Measurements from ENCODE around the gene ST6GALNAC2. TPM values are rescaled to one million over a fixed set of nuclear protein-coding genes. Genes with fewer than 3 reads are reported as not detected.
A peak's percentile ranks its signal among the peaks of the same experiment; 100 is the strongest.

The ST6GALNAC2 gene
- total and polyA plus RNA-seq, 2 experiments from 2014 or later = 0.31 TPM; not detected in 1

DNA sequence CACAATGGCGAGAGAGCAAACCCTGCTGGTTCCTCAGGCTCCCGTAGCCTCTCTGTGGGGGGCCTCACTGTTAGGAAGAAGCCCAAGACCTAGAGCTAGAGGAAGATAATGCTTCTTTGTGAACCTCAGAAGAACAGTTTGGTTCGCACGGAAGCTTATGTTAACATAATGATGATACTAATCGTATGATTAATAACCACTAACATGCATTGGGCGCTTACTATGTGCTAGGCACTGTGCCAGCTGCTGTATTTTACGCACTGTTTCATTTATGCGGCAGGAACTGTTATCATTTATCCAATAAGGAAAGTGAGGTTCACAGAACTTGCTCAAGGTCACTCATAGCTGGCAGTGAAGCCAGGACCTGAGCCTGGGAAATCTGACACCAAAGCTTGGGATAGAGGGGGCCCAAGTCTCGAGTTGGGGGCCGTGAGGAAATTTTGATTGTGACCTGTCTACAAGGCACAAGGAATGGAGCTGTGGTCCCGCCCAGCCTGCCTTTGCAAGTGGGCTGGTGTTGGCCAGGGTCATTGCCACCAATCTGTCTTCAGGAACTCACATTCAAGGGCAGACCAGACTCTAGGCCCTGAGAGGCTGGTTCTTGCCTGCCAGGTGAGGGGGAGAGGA lies 39.0 kb downstream of the ST6GALNAC2 start (continued):
- TF ChIP-seq EZH2phosphoT487 (IDR thresholded peaks at IDR 0.05; ENCODE audit: unreplicated experiment) = no peak
- no peak for TF ChIP-seq NANOG (IDR thresholded peaks at IDR 0.05; ENCODE audit: borderline replicate concordance)
- TF ChIP-seq ZNF331 (CRISPR knock-in tag; IDR thresholded peaks at IDR 0.05; ENCODE audit: low read depth) = no peak
- no peak for TF ChIP-seq CREB1 (CRISPR knock-in tag; IDR thresholded peaks at IDR 0.05; ENCODE audit: low read depth)
- TF ChIP-seq POLR2AphosphoS5 (IDR thresholded peaks at IDR 0.05; ENCODE audit: low read depth) = no peak
- TF ChIP-seq, protein P1, sequence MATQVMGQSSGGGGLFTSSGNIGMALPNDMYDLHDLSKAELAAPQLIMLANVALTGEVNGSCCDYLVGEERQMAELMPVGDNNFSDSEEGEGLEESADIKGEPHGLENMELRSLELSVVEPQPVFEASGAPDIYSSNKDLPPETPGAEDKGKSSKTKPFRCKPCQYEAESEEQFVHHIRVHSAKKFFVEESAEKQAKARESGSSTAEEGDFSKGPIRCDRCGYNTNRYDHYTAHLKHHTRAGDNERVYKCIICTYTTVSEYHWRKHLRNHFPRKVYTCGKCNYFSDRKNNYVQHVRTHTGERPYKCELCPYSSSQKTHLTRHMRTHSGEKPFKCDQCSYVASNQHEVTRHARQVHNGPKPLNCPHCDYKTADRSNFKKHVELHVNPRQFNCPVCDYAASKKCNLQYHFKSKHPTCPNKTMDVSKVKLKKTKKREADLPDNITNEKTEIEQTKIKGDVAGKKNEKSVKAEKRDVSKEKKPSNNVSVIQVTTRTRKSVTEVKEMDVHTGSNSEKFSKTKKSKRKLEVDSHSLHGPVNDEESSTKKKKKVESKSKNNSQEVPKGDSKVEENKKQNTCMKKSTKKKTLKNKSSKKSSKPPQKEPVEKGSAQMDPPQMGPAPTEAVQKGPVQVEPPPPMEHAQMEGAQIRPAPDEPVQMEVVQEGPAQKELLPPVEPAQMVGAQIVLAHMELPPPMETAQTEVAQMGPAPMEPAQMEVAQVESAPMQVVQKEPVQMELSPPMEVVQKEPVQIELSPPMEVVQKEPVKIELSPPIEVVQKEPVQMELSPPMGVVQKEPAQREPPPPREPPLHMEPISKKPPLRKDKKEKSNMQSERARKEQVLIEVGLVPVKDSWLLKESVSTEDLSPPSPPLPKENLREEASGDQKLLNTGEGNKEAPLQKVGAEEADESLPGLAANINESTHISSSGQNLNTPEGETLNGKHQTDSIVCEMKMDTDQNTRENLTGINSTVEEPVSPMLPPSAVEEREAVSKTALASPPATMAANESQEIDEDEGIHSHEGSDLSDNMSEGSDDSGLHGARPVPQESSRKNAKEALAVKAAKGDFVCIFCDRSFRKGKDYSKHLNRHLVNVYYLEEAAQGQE (IDR thresholded peaks at IDR 0.05; ENCODE audit: unreplicated experiment) = no peak
- no peak for TF ChIP-seq ZNF114 (CRISPR knock-in tag; IDR thresholded peaks at IDR 0.05)
- no peak for TF ChIP-seq EZH2 (IDR thresholded peaks at IDR 0.05; ENCODE audit: low read depth, unreplicated experiment)

DNA sequence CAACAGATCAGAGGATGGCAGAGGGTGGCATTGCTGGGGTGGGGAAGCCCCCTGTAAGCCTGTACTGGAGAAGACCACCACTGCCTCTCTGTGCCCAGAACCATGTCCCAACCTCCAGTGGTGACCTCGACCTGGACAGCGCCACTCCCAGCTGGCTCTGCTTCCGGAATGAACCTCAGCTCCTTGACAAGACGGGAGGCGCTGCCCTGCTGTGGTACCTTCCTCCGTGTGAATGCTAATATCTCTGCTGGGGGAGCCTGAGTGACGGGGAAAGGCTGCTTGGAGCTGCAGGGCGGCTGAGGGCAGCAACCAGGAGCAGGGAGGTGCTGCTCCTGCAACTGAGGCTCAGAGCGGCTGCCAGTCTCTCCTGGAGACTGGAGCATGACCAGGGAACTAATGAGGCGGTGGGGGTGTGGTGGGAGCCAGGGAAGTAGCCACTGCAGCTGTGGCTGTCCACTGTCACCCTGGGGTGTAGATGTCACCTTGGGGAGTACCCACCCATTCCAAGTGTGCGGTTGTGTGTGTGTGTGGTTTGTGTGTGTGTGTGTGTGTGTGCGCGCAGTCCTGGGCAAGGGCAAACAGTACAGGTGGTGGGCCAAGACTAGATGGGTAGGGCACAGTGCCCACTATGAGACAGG lies 39.6 kb downstream of the ST6GALNAC2 start:
- no peak overlapping the region for H3K4me3 ChIP-seq
- Mint-ChIP-seq H3K9me3 (no peaks in the 10 kb centered on the region), H3K4me1 (peaks cover 30% of the 10 kb centered on the region), H3K27ac (no peak overlapping the region), H3K4me3 (no peak overlapping the region), H3K27me3 (ENCODE audit: insufficient read depth, low read depth, poor library complexity) (peaks cover 21% of the 10 kb centered on the region), H3K36me3 (ENCODE audit: low read depth) (no peaks in the 10 kb centered on the region)
- H3K9me2 ChIP-seq (ENCODE audit: insufficient read depth) = no peaks in the 10 kb centered on the region
- H2AFZ ChIP-seq = no peak overlapping the region
- no peak overlapping the region for H3K27ac ChIP-seq (ENCODE audit: low read depth)
- no peaks in the 10 kb centered on the region for H4K20me1 ChIP-seq (replicated peaks; ENCODE audit: insufficient read depth)
- DNase-seq (ENCODE audit: low spot score) = peak; percentile 4
- no peak for ATAC-seq
- H3F3A ChIP-seq (replicated peaks; ENCODE audit: low read depth) = no peaks in the 10 kb centered on the region; the same call in 1 of the 2 replicates
- no peaks in the 10 kb centered on the region for H3K36me3 ChIP-seq (ENCODE audit: insufficient read depth)
- H3K79me2 ChIP-seq (replicated peaks; ENCODE audit: insufficient read depth) = no peaks in the 10 kb centered on the region
- no peak for TF ChIP-seq EZH2 (IDR thresholded peaks at IDR 0.05; ENCODE audit: low read depth, unreplicated experiment)
- TF ChIP-seq CREB1 (CRISPR knock-in tag; IDR thresholded peaks at IDR 0.05; ENCODE audit: low read depth) = no peak
- TF ChIP-seq, protein P2, sequence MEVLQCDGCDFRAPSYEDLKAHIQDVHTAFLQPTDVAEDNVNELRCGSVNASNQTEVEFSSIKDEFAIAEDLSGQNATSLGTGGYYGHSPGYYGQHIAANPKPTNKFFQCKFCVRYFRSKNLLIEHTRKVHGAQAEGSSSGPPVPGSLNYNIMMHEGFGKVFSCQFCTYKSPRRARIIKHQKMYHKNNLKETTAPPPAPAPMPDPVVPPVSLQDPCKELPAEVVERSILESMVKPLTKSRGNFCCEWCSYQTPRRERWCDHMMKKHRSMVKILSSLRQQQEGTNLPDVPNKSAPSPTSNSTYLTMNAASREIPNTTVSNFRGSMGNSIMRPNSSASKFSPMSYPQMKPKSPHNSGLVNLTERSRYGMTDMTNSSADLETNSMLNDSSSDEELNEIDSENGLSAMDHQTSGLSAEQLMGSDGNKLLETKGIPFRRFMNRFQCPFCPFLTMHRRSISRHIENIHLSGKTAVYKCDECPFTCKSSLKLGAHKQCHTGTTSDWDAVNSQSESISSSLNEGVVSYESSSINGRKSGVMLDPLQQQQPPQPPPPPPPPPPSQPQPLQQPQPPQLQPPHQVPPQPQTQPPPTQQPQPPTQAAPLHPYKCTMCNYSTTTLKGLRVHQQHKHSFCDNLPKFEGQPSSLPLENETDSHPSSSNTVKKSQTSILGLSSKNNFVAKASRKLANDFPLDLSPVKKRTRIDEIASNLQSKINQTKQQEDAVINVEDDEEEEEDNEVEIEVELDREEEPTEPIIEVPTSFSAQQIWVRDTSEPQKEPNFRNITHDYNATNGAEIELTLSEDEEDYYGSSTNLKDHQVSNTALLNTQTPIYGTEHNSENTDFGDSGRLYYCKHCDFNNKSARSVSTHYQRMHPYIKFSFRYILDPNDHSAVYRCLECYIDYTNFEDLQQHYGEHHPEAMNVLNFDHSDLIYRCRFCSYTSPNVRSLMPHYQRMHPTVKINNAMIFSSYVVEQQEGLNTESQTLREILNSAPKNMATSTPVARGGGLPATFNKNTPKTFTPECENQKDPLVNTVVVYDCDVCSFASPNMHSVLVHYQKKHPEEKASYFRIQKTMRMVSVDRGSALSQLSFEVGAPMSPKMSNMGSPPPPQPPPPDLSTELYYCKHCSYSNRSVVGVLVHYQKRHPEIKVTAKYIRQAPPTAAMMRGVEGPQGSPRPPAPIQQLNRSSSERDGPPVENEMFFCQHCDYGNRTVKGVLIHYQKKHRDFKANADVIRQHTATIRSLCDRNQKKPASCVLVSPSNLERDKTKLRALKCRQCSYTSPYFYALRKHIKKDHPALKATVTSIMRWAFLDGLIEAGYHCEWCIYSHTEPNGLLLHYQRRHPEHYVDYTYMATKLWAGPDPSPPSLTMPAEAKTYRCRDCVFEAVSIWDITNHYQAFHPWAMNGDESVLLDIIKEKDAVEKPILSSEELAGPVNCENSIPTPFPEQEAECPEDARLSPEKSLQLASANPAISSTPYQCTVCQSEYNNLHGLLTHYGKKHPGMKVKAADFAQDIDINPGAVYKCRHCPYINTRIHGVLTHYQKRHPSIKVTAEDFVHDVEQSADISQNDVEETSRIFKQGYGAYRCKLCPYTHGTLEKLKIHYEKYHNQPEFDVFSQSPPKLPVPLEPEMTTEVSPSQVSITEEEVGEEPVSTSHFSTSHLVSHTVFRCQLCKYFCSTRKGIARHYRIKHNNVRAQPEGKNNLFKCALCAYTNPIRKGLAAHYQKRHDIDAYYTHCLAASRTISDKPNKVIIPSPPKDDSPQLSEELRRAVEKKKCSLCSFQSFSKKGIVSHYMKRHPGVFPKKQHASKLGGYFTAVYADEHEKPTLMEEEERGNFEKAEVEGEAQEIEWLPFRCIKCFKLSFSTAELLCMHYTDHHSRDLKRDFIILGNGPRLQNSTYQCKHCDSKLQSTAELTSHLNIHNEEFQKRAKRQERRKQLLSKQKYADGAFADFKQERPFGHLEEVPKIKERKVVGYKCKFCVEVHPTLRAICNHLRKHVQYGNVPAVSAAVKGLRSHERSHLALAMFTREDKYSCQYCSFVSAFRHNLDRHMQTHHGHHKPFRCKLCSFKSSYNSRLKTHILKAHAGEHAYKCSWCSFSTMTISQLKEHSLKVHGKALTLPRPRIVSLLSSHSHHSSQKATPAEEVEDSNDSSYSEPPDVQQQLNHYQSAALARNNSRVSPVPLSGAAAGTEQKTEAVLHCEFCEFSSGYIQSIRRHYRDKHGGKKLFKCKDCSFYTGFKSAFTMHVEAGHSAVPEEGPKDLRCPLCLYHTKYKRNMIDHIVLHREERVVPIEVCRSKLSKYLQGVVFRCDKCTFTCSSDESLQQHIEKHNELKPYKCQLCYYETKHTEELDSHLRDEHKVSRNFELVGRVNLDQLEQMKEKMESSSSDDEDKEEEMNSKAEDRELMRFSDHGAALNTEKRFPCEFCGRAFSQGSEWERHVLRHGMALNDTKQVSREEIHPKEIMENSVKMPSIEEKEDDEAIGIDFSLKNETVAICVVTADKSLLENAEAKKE (CRISPR knock-in tag; IDR thresholded peaks at IDR 0.05) = no peak
- H3K4me1 ChIP-seq (ENCODE audit: insufficient read depth) = peaks cover 22% of the 10 kb centered on the region
- no peaks in the 10 kb centered on the region for H3K27me3 ChIP-seq (ENCODE audit: insufficient read depth)
- H3K4me2 ChIP-seq = no peak overlapping the region

All from GM23338 (cell line).